Measurements from ENCODE around the gene ARL13B.
A peak's percentile ranks its signal among the peaks of the same experiment; 100 is the strongest.
"Not testable (repeated sequence)": the region's sequence is repeated elsewhere in the genome, so short reads cannot be mapped to it uniquely, and the experiment has no call there.

Gene ARL13B

DNA sequence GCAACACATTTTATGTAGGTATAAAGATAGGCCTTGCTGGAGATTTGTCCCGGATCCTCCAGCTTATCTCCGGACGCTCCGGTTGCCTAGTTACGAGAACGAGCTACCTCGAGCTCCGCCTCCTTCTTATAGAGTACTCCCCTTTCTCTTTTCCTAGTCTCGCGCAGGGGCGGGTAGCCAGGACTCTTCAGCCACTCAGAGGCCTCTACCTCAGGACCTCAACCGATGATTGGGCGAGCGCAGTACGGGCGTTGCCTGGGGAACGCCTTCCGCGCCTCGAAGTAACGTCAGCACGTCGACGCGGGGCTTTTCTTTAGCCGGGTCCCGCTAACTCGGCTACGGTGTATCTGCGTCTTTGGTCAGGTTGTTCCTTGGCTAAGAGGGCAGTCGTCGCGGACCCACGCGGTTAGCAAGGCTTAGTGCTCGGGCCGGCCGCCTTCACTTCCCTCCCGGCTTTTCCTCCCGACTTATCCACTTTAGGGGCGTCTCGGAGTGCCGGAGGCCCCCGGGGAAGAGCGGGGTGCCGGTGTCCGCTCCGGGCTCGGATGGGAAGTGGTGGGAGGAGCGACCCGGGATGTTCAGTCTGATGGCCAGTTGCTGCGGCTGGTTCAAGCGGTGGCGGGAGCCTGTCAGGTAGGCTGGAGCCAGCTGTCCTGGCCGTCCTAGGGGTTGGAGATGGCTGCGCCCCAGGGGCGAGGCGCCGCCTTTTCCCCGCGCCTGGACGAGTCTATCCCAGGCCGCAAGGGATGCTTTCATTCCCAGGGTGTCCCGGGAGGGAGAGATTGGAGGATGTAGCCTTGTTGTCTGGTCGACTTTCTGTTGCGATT is at the start of gene ARL13B:
Gene ARL13B (plus strand): TSS at position 306 of the 827 bp plus-strand sequence. CDS start 269 bp downstream, at position 575.
- peak; percentile 99 for DNase-seq (ENCODE audit: low read depth, low spot score)

DNA sequence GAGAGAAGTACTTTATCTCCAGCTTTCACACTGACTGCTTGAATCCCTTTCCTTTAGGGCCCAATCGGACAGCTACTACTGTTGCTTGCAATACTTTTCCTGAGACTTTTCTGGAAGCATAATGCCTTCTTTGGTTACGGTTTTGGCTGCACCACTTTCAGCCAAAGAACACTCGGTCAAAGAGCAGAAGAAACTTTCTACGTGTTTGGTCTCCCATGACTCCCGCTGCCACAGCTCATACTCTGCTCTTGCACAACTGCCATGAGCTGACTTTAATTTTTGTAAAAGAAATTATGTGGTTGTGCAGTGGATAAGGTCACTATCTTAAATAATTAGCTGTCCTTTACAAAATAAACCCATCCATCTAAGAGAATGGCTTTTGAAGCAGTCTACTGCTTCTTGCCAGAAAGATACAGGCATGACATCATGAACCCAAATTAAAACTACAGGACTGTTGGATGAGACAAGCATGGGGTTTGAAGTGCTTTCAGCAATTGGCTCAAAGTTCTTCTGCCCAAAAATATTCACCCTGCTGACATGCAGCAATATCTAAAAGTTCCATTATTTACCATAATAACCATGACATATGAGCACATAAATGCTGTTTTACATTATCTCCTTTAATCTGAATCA is 48.2 kb upstream of the ARL13B start:
- DNase-seq (ENCODE audit: low read depth, low spot score) = no peak

DNA sequence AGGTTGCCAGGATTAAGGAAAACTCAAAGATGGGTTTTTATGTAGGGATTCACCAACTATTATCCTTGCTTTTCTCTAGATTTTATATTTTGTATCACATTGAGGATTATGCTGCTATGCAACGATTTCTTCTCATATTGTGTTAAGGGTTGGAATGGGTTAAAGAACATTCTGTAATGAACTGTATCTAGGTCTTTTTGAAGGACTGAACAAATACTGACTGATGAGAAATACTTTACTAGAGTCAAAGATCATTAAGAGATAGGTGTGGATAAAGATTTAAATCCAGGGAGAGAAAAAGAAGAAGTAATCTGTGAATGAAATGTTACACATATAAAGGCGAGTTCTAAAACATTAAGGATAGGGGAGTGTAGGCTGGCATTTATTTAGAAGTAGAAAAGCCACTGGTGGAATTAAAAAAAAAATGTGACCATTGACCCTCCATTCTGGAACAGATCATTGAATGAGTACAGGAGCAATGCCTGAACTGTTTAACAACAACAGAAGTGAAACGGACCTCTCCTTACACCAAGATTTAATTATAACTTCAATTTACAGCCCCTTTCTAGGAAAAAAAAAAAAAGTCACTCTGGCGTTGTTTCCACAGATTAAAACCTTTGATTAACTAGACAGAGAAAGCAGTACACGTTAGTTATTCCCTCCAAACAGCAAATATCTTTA is 45.4 kb upstream of the ARL13B start:
- DNase-seq (ENCODE audit: low read depth, low spot score) = no peak

DNA sequence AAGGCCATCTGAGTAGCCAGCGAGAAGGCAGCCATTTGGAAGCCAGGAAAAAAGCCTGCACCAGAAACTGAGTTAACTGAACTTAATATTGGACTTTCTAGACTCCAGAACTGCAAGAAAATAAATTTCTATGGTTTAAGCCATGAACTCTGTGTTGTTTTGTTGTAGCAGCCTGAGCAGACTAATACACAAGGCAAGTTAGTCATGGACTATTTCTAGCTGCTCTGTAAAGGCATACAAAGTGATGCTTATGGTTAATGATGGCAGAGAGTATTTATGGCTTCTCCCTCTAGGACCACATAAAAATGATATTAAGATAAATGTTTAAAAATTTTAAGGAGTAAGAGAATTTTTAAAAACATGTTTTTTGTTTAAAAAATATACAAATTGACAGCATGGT is 43.4 kb upstream of the ARL13B start:
- DNase-seq (ENCODE audit: low read depth, low spot score) = no peak

DNA sequence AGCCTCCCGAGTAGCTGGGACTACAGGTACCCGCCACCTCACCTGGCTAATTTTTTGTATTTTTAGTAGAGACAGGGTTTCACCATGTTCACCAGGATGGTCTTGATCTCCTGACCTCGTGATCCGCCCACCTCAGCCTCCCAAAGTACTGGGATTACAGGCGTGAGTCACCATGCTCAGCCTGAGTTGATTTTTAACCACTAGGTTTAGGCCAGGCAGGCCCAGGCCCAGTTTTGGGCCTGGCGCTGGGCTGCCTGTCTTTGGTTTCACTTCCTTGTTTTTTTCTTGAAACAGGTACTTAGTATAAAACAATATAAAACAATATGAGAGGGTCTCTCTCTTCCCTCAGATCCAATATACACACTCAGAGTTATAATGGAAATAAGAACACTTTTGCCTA is 42.5 kb upstream of the ARL13B start:
- DNase-seq (ENCODE audit: low read depth, low spot score) = not testable (repeated sequence)

DNA sequence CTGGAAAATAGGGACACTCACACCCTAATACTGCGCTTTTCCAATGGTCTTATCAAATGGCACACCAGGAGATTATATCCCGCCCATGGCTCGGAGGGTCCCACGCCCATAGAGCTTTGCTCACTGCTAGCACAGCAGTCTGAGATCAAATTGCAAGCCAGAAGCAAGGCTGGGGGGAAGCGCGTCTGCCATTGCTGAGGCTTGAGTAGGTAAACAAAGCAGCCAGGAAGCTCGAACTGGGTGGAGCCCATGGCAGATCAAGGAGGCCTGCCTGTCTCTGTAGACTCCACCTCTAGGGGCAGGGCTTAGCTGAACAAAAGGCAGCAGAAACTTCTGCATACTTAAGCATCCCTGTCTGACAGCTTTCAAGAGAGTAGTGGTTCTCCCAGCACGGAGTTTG is 30.0 kb upstream of the ARL13B start:
- DNase-seq (ENCODE audit: low read depth, low spot score) = peak; percentile 15

DNA sequence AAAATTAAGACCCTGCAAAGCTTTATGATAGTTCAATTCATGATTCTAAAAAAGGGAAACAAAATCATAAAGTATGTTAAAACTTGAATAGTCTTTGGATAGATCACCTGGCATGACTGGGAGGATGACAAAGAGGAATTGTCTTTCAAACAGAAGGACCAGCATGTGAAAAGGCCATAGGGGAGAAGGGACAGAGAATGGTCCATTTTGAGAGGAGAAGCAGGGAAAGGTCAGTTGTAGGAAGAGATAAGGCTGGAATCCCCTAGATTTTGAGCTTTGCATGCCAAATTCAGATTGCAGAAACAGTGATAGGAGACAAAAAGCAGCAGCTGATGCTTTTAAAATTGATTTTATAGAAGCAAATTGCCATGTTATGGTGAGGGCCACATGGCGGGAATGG is 18.9 kb upstream of the ARL13B start:
- DNase-seq (ENCODE audit: low read depth, low spot score) = no peak

DNA sequence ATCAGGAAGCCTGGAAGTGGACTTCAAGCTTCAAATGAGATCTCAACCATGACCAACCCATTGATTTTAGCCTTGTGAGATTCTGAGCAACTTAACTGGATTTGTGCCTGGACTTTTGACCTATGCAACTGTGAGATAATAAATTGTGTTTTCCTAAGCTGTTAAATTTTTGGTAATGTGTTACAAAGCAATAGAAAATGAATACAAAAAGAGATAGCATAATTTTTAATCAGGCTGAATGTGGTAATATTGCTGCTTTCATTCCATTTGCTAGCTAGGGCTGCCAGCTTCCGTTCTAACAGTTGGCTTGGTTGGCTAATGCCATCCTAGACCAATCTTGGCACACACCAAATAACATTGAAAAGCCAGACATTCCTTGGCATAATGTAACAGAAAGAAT is 18.5 kb upstream of the ARL13B start:
- DNase-seq (ENCODE audit: low read depth, low spot score) = no peak

DNA sequence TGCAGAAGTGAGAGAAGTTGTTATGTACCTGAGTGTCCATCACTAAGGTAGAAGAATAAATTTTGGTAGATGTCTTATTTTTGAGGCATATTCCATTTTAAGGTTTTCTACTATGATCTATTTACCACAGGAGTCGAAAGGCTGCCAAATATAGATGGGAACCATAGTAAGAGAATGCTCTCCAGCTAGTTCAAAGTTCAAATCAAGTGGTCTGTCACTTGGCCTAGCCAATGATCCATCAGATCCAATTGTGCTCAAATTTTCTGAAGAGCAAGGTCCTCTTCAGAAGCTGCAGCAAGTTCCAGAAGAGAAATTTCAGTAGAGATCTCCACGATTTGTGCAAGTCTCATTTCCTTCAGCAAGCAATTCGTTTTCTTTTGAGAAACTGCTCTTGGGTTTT is 17.2 kb upstream of the ARL13B start:
- DNase-seq (ENCODE audit: low read depth, low spot score) = no peak

DNA sequence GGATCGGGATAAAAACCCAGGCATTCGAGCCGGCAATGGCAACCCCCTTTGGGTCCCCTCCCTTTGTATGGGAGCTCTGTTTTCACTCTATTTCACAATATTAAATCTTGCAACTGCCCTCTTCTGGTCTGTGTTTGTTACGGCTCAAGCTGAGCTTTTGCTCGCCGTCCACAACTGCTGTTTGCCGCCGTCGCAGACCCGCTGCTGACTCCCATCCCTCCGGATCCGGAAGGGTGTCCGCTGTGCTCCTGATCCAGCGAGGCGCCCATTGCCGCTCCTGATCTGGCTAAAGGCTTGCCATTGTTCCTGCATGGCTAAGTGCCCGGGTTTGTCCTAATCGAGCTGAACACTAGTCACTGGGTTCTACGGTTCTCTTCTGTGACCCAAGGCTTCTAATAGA is 14.8 kb upstream of the ARL13B start:
- DNase-seq (ENCODE audit: low read depth, low spot score) = not testable (repeated sequence)

DNA sequence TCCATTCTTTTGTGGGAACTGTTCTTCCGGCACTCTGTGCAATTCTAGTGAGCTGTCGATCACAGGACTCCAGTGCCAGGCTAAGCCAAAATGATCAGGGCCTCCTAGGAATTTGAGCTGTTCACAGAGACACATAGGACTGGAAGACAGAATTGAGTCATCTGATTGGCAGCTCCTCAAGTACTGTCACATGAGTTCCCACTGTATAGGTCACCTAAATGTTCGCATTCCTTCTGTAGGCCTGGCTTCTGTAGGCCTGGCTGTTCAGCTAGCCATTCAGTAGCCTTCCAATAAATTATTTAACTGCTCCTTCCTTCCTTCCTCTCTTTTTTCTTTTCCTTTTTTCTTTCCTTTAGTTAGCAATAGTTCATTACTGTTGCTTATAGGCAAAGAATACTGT is 10.5 kb upstream of the ARL13B start:
- DNase-seq (ENCODE audit: low read depth, low spot score) = peak; percentile 58

DNA sequence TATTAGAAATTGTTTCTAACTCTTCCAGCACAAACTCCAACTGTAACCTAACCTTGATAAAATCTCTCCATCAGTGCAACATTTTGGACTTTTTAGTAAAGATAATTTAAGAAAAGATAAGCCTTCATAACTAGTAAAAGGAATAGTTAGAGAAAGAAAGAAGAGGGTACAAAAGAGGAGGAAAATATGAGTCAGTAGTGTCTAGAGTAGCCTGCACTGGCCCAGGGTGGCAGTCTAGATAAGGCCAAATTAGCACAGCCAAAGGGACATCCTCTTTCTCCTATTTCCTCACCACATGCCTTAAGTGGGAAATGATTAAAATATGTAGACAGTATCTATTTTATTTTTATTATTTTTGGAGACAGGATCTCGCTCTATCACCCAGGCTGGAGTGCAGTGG is 10.0 kb upstream of the ARL13B start:
- DNase-seq (ENCODE audit: low read depth, low spot score) = no peak

DNA sequence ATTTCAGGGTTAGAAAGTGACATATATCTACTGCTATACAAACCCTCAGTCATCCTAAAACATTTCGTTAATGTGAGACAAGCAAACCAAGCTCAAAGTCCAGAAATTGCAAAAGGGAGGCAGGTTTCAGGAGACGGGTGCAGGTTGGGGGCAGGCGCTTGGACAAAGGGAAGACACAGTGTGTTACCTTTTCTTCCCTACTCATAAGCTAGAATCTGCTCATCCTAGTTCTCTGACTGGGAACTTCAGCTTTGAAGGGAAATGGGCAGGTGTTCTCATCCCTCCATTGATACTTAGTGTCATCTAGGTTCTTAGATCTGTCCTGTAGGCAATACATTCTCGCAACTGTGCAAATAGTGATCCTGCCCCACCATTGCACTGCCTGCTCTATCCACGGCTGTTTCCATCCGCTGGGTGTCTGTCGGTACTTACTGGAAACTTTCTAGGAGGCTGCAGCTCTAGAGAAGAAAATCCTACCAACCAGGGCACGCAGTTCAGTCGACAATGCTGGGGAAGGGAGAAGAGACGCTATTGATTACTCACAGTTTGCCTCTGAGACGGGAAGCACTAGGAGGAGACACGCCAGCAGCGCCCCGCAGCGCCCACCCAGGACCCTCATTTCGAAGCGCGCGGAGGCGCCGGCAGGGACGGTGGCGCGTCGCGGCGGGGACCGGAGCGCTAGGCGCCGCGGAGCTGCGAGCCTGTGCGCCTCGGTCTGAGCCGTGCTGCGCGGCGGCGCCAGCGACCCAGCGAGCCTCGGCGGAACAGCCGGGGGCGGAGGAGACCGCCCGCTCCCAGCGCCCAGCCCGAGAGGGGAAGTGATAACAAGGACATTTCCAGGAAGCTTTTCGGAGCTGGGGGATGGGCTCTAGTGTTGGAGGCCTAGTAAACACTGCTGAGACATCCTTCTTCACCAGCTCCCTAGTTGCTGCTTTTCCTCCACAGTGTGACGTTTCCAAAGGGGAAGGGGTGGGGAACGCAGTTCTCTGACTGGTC is 6.5 kb upstream of the ARL13B start, which contains the start of gene PROS1:
Gene PROS1 (minus strand): TSS at position 766 of the 996 bp plus-strand sequence. CDS start 147 bp downstream, at position 619.
- peak; percentile 94 for DNase-seq (ENCODE audit: low read depth, low spot score)

DNA sequence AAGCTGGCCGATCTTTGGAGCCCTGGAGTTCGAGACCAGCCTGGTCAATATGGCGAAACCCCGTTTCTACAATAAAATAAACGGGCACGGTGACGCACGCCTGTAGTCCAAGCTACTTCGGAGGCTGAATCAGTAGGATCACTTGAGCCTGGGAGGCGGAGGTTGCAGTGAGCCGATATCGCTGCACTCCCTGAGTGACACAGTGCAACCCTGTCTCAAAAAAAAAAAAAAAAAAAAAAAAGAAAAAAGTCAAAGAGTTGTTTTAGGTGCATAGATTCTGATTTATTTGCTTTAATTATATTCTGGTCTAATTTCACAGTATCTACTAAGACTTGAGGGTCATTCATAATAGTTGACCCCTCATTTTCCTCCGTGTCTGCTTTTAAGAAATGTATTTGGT is 1.7 kb downstream of the ARL13B start:
- no peak for DNase-seq (ENCODE audit: low read depth, low spot score)

DNA sequence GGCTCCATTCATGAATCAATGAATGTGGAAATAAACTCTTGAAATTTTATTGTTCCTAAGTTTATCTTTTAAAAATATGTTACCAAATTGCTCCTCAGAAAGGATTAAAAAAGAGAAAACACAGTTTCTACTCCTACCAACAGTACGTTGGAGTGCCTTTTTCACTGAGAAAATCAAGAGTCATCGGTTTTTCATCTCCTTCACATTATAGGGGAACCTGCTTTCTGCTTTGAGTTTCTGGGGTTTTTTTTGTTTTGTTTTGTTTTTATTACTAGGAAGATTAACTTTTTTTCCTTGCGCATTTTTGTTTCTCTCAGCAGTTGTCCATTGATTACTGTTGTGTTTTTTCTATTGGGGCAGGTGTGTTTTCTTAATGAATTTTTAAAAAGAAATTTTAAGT is 3.5 kb downstream of the ARL13B start:
- DNase-seq (ENCODE audit: low read depth, low spot score) = no peak

DNA sequence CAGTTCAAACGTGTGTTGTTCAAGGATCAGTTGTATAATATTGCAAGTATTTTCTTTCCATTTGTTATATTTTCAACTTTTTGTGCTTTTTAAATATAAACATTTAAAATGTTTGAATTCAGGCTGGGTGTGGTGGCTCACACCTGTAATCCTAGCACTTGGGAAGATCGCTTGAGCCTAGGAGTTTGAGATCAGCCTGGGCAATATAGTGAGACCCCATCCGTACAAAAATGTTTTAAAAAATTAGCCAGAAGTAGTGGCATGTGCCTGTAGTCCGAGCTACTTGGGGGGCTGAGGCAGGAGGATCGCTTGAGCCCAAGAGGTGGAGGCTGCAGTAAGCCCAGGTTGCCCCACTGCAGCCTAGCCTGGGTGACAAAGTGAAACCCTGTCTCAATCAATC is 4.7 kb downstream of the ARL13B start:
- DNase-seq (ENCODE audit: low read depth, low spot score) = no peak

DNA sequence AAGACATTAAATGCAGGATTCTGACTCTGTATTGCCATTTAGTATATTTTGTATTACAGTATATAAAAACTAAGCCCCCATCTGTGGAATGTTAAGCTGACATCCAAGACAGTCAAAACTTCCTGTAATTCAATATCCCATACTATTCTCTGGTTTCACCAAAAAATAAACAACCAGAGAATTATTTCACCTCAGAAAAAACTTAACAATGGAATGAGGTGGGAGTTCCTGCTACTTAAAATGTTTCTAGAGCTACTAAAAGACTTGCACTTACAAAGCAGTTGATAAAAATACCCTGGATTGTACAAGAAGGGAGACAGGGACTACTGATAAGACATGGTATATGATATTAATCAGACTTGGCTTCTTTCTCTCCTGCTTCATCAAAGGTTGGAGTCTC is 8.3 kb downstream of the ARL13B start:
- DNase-seq (ENCODE audit: low read depth, low spot score) = no peak

DNA sequence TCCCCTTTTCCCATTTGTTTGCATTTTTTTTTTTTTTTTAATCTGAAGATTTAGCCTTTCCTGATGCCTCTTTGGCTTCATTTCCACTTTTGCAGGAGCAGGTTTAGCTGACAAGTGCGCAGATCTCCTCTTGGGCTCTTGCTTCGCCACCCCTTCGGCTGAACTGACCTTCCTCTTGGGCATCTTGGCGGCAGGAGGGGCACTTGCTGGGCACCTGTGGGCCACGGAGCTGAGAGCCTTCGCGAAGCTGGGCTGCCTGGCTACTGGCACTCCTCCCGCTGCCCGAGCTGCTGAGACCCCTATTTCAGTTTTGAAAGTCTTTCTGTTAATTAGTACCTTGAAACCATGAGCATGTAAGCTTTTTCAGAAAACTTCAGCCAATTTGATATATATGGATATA is 8.8 kb downstream of the ARL13B start:
- DNase-seq (ENCODE audit: low read depth, low spot score) = no peak

DNA sequence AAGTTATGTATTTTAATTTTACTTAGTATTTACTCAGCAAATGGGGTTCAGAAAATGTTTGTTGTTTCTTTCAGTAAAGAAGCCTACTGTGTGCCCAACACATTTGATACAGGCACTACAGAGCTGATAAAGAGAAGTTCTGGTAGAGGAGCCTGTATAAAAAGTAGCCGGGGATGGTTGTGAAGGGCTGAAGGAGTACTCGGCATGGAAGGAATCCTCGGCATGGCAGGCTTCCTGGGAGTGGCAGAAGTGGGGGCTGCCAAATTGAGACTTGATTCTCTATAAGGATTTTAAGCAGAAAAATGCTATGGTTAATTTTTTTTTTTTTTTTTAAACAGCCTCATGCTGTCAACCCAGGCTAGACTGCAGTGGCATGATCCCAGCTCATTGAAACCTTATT is 9.3 kb downstream of the ARL13B start:
- no peak for DNase-seq (ENCODE audit: low read depth, low spot score)

DNA sequence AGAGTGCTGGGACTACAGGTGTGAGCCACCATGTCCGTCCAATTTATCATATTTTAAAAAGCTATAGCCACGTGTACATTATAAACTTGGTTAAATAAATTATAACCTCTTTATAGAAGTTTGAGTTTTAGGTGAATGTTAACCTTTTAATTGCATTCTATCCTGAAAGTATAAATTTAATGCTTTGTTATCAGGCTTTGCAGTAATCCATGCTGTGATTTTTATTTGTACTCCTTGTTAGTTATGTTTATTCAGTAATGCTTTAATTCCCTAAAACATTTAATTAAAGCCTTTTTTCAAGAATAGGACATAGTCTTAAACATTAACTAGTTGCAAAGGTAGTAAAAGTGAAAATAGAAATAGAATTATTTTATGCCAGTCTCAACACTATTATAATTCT is 11.7 kb downstream of the ARL13B start:
- DNase-seq (ENCODE audit: low read depth, low spot score) = no peak

DNA sequence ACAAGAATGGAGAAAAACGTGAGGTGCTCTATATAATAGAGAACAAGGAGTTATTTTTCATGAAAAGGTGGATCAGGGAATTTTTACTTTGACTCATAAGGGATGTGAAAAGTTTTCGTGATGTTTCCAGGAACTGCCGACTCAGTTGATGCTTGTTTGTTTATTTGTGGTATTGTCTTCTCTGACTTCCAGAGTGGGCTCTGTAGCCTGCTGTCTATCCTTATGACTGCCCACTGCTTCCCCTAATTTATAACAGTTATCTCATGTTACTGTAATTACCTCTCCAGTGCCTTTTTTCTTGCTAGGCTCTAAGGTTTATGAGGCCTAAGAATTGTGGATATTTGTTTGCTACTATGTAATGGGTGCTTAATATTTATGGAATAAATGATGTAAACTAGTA is 12.3 kb downstream of the ARL13B start:
- no peak for DNase-seq (ENCODE audit: low read depth, low spot score)

Data from ELF-1 (cell line).